Measurements from ENCODE around the gene CEP112. TPM values are rescaled to one million over a fixed set of nuclear protein-coding genes. Genes with fewer than 3 reads are reported as not detected.

Gene CEP112
- polyA plus RNA-seq, 1 donor (not counting 4 experiments of a cell fraction or from before 2014, with no cell fraction given) = 2.6 TPM

- H3K79me2 ChIP-seq (ENCODE audit: control insufficient read depth, insufficient read depth, low read length) = no peaks in the 10 kb centered on the region
- no peak overlapping the region for H3K27ac ChIP-seq (ENCODE audit: control insufficient read depth, insufficient read depth, low read length)
- TF ChIP-seq EZH2 (IDR thresholded peaks at IDR 0.05; ENCODE audit: low read length) (no peak), CTCF (optimal IDR thresholded peaks at IDR 0.05 in 1 of 3, IDR thresholded peaks at IDR 0.05 in 1 of 3, conservative IDR thresholded peaks at IDR 0.05 in 1 of 3; ENCODE audit: extremely low read depth in 1 of 3, insufficient read depth in 2 of 3, low read length in 3 of 3) (no peak)
- no peaks in the 10 kb centered on the region for H4K20me1 ChIP-seq (ENCODE audit: control insufficient read depth, extremely low read depth, insufficient read depth, low read length)
- no peaks in the 10 kb centered on the region for H3K9me1 ChIP-seq (ENCODE audit: control insufficient read depth, extremely low read depth, insufficient read depth, low read length)
- DNase-seq (ENCODE audit: low read depth, low spot score) (no peak), FAIRE-seq (no peak)
- no peaks in the 10 kb centered on the region for H3K36me3 ChIP-seq (ENCODE audit: control insufficient read depth in 2 of 2, extremely low read depth in 1 of 2, insufficient read depth in 2 of 2, low read length in 2 of 2)
- H3K9ac ChIP-seq (ENCODE audit: control insufficient read depth, extremely low read depth, insufficient read depth, low read length) = no peak overlapping the region
- H2AFZ ChIP-seq (ENCODE audit: control insufficient read depth, low read length) = no peak overlapping the region
- dilution Hi-C loops (cut with MboI; ENCODE audit: extremely low pct_ligation_motif_present, low sequenced_read_pairs) = no loop called here
- no peak overlapping the region for H3K4me2 ChIP-seq (ENCODE audit: control insufficient read depth, extremely low read depth, insufficient read depth, low read depth, low read length)
- H3K4me1 ChIP-seq (ENCODE audit: control insufficient read depth, extremely low read depth, insufficient read depth, low read length) = no peaks in the 10 kb centered on the region
- no peak overlapping the region for H3K4me3 ChIP-seq (ENCODE audit: control insufficient read depth in 2 of 3, extremely low read depth in 1 of 3, insufficient read depth in 2 of 3, low read depth in 1 of 3, low read length in 3 of 3)
- peaks cover 1% of the 10 kb centered on the region for H3K9me3 ChIP-seq (ENCODE audit: control insufficient read depth, low read depth, low read length)
- no peaks in the 10 kb centered on the region for H3K27me3 ChIP-seq (ENCODE audit: control insufficient read depth, extremely low read depth, insufficient read depth, low read length)
These were observed 238.4 kb downstream of the CEP112 start for GRCh38 chr17:65953316-65954147.

- H3K36me3 ChIP-seq (ENCODE audit: control insufficient read depth in 2 of 2, extremely low read depth in 1 of 2, insufficient read depth in 2 of 2, low read length in 2 of 2) = no peaks in the 10 kb centered on the region
- FAIRE-seq (no peak), DNase-seq (ENCODE audit: low read depth, low spot score) (no peak)
- no peaks in the 10 kb centered on the region for H3K9me1 ChIP-seq (ENCODE audit: control insufficient read depth, extremely low read depth, insufficient read depth, low read length)
- no peaks in the 10 kb centered on the region for H3K79me2 ChIP-seq (ENCODE audit: control insufficient read depth, insufficient read depth, low read length)
- dilution Hi-C loops (cut with MboI; ENCODE audit: extremely low pct_ligation_motif_present, low sequenced_read_pairs) = no loop called here
- H3K4me1 ChIP-seq (ENCODE audit: control insufficient read depth, extremely low read depth, insufficient read depth, low read length) = no peaks in the 10 kb centered on the region
- no peak overlapping the region for H3K9ac ChIP-seq (ENCODE audit: control insufficient read depth, extremely low read depth, insufficient read depth, low read length)
- no peaks in the 10 kb centered on the region for H3K9me3 ChIP-seq (ENCODE audit: control insufficient read depth, low read depth, low read length)
- no peaks in the 10 kb centered on the region for H4K20me1 ChIP-seq (ENCODE audit: control insufficient read depth, extremely low read depth, insufficient read depth, low read length)
- no peak overlapping the region for H2AFZ ChIP-seq (ENCODE audit: control insufficient read depth, low read length)
- no peak overlapping the region for H3K4me2 ChIP-seq (ENCODE audit: control insufficient read depth, extremely low read depth, insufficient read depth, low read depth, low read length)
- no peaks in the 10 kb centered on the region for H3K27me3 ChIP-seq (ENCODE audit: control insufficient read depth, extremely low read depth, insufficient read depth, low read length)
- H3K4me3 ChIP-seq (ENCODE audit: control insufficient read depth in 2 of 3, extremely low read depth in 1 of 3, insufficient read depth in 2 of 3, low read depth in 1 of 3, low read length in 3 of 3) = no peak overlapping the region
- no peak for TF ChIP-seq CTCF (optimal IDR thresholded peaks at IDR 0.05 in 1 of 3, IDR thresholded peaks at IDR 0.05 in 1 of 3, conservative IDR thresholded peaks at IDR 0.05 in 1 of 3; ENCODE audit: extremely low read depth in 1 of 3, insufficient read depth in 2 of 3, low read length in 3 of 3)
- TF ChIP-seq EZH2 (IDR thresholded peaks at IDR 0.05; ENCODE audit: low read length) = no peak
- H3K27ac ChIP-seq (ENCODE audit: control insufficient read depth, insufficient read depth, low read length) = no peak overlapping the region
These were observed 239.3 kb downstream of the CEP112 start for GRCh38 chr17:65952586-65952985.

Measured in keratinocyte (primary cell).